HepG2 (cell line): ENCODE measurements around the gene BEAN1. TPM values are rescaled to one million over a fixed set of nuclear protein-coding genes. Genes with fewer than 3 reads are reported as not detected.

Experiments
- ADNP ChIP-seq: sonication (generic); formaldehyde crosslinking; IDR thresholded peaks from 2 replicates; pipeline ENCODE4 v1.4.0; 2020; ENCODE audit warnings: missing genetic modification reagents
- BORCS8-MEF2B ChIP-seq: sonication (generic); formaldehyde crosslinking; IDR thresholded peaks from 2 replicates; pipeline ENCODE4 v1.8.0; 2022; ENCODE audit warnings: mild to moderate bottlenecking, missing genetic modification reagents
- CEBPB ChIP-seq: IDR thresholded peaks from 2 replicates; pipeline ENCODE4 v1.6.1; 2011; ENCODE audit warnings: low read depth, low read length, improper control_type of control experiment, borderline replicate concordance
- GFI1 ChIP-seq: sonication (generic); formaldehyde crosslinking; IDR thresholded peaks from 2 replicates; pipeline ENCODE4 v1.5.0; 2020; ENCODE audit warnings: missing genetic modification reagents, mild to moderate bottlenecking, borderline replicate concordance
- HDAC1 ChIP-seq: sonication (generic); formaldehyde crosslinking; IDR thresholded peaks from 2 replicates; pipeline ENCODE4 v1.5.1; 2020; ENCODE audit warnings: mild to moderate bottlenecking, missing genetic modification reagents
- HNF4G ChIP-seq, 2 experiments: sonication (generic) in 1 of 2; formaldehyde crosslinking in 1 of 2; IDR thresholded peaks; 2 replicates each; pipeline versions ENCODE4 v1.4.0 to v1.6.1; 2011 to 2020; ENCODE audit warnings: borderline replicate concordance in 2 of 2, low read depth in 2 of 2, mild to moderate bottlenecking in 2 of 2, low read length in 1 of 2, missing genetic modification reagents in 1 of 2, moderate library complexity in 1 of 2
- KAT7 ChIP-seq: IDR thresholded peaks from 2 replicates; pipeline ENCODE4 v1.6.1; 2018; ENCODE audit warnings: borderline replicate concordance, missing compliant biosample characterization
- MED1 ChIP-seq: sonication (generic); formaldehyde crosslinking; IDR thresholded peaks from 2 replicates; pipeline ENCODE4 v1.4.0; 2020; ENCODE audit warnings: missing genetic modification reagents
- MIER2 ChIP-seq: IDR thresholded peaks from 2 replicates; pipeline ENCODE4 v1.6.1; 2016; ENCODE audit warnings: missing biosample characterization, missing genetic modification reagents
- MIXL1 ChIP-seq: IDR thresholded peaks from 2 replicates; pipeline ENCODE4 v1.6.1; 2016
- NR2F6 ChIP-seq, 2 experiments: IDR thresholded peaks; 2 replicates each; pipeline ENCODE4 v1.6.1; 2016; ENCODE audit warnings: antibody characterized with exemption in 1 of 2, mild to moderate bottlenecking in 1 of 2
- PHF5A ChIP-seq: IDR thresholded peaks from one replicate; pipeline ENCODE4 v1.6.1; 2018; ENCODE audit warnings: low read depth, missing genetic modification reagents; ENCODE audit not compliant: unreplicated experiment
- POGZ ChIP-seq: sonication (generic); formaldehyde crosslinking; IDR thresholded peaks from 2 replicates; pipeline ENCODE4 v1.4.0; 2020; ENCODE audit warnings: mild to moderate bottlenecking, missing genetic modification reagents
- RCOR2 ChIP-seq: IDR thresholded peaks from 2 replicates; pipeline ENCODE4 v1.6.1; 2016; ENCODE audit warnings: missing biosample characterization, missing genetic modification reagents
- RXRB ChIP-seq: IDR thresholded peaks from 2 replicates; pipeline ENCODE4 v1.6.1; 2016; ENCODE audit warnings: borderline replicate concordance, missing genetic modification reagents, missing compliant biosample characterization
- SOX13 ChIP-seq, 3 experiments: fragments of 450-650 bp in 1 of 3; sonication (generic) in 1 of 3; formaldehyde crosslinking in 1 of 3; IDR thresholded peaks in 2 of 3; conservative IDR thresholded peaks in 1 of 3; 2 replicates each; pipeline versions ENCODE4 v1.5.0 to v1.6.1; 2016 to 2020; ENCODE audit warnings: antibody characterized with exemption in 1 of 3, mild to moderate bottlenecking in 1 of 3, missing compliant biosample characterization in 1 of 3, missing genetic modification reagents in 1 of 3, moderate library complexity in 1 of 3
- TEAD3 ChIP-seq: optimal IDR thresholded peaks from 2 replicates; pipeline ENCODE3; 2016; ENCODE audit warnings: borderline replicate concordance
- TP53 ChIP-seq: sonication (generic); formaldehyde crosslinking; conservative IDR thresholded peaks from 2 replicates; pipeline ENCODE4 v1.4.0; 2020; ENCODE audit warnings: missing genetic modification reagents
- U2AF1 ChIP-seq: fragments of 200-400 bp; formaldehyde crosslinking; optimal IDR thresholded peaks from 2 replicates; pipeline ENCODE3; 2017; ENCODE audit warnings: mild to moderate bottlenecking, low read depth, low read length
- ZBTB38 ChIP-seq: sonication (generic); formaldehyde crosslinking; IDR thresholded peaks from 2 replicates; pipeline ENCODE4 v1.5.1; 2020; ENCODE audit warnings: mild to moderate bottlenecking, missing genetic modification reagents
- ZMYM3 ChIP-seq: sonication (generic); formaldehyde crosslinking; IDR thresholded peaks from 2 replicates; pipeline ENCODE4 v1.5.1; 2020; ENCODE audit warnings: mild to moderate bottlenecking, missing genetic modification reagents
- ZNF121 ChIP-seq: sonication (generic); formaldehyde crosslinking; IDR thresholded peaks from 2 replicates; pipeline ENCODE4 v1.5.0; 2020; ENCODE audit warnings: mild to moderate bottlenecking, missing genetic modification reagents
- ZNF460 ChIP-seq: sonication (generic); formaldehyde crosslinking; IDR thresholded peaks from 2 replicates; pipeline ENCODE4 v1.5.1; 2020; ENCODE audit warnings: missing genetic modification reagents, mild to moderate bottlenecking, borderline replicate concordance
- ZNF619 ChIP-seq: sonication (generic); formaldehyde crosslinking; IDR thresholded peaks from 2 replicates; pipeline ENCODE4 v1.4.0; 2020; ENCODE audit warnings: mild to moderate bottlenecking, missing genetic modification reagents
- ZNF792 ChIP-seq: IDR thresholded peaks from 2 replicates; pipeline ENCODE4 v1.6.1; 2016
- polyA plus RNA-seq, 8 experiments: library from polyadenylated mRNA; depleted of rRNA in 3 of 8; stranded (reverse) in 7 of 8; unstranded in 1 of 8; fragments of >200 nt; fragmentation: Illumina TruSeq in 4 of 8; extraction: Trizol in 4 of 8; gene quantifications; 2 replicates each; pipeline versions ENCODE4 v1.2.1 to v1.2.3, GENCODE V29; 2011 to 2016; ENCODE audit warnings: low read depth in 4 of 8, missing spikeins in 1 of 8, mixed read lengths in 1 of 8; ENCODE audit not compliant: insufficient read depth in 1 of 8
- total RNA-seq, 5 experiments: library from RNA; depleted of rRNA; stranded (reverse); fragments of >200 nt; fragmentation: Illumina TruSeq; extraction: Trizol; gene quantifications; 2 replicates each; pipeline ENCODE4 v1.2.3, GENCODE V29; 2016; ENCODE audit warnings: low read depth in 1 of 5
- TF ChIP-seq, protein P1 (sequence below): sonication (generic); formaldehyde crosslinking; IDR thresholded peaks from 2 replicates; pipeline ENCODE4 v1.4.0; 2020; ENCODE audit warnings: missing genetic modification reagents
- TF ChIP-seq, protein P2 (sequence below): sonication (generic); formaldehyde crosslinking; IDR thresholded peaks from 2 replicates; pipeline ENCODE4 v1.5.0; 2020; ENCODE audit warnings: missing genetic modification reagents

The BEAN1 gene
- total and polyA plus RNA-seq, 2 of the 13 experiments (the other 11 are each of a cell fraction or from before 2014, with no cell fraction given): 0.53 to 1.4 TPM

- TF ChIP-seq HNF4G (IDR thresholded peaks at IDR 0.05; ENCODE audit: borderline replicate concordance, low read depth, low read length): no peak
- peak; percentile 42; the same call in 1 of the 2 replicates for TF ChIP-seq HNF4G (CRISPR knock-in tag; IDR thresholded peaks at IDR 0.05; ENCODE audit: borderline replicate concordance, low read depth)
- TF ChIP-seq, protein P1, sequence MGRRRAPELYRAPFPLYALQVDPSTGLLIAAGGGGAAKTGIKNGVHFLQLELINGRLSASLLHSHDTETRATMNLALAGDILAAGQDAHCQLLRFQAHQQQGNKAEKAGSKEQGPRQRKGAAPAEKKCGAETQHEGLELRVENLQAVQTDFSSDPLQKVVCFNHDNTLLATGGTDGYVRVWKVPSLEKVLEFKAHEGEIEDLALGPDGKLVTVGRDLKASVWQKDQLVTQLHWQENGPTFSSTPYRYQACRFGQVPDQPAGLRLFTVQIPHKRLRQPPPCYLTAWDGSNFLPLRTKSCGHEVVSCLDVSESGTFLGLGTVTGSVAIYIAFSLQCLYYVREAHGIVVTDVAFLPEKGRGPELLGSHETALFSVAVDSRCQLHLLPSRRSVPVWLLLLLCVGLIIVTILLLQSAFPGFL (CRISPR knock-in tag): no peak
- TF ChIP-seq BORCS8-MEF2B (CRISPR knock-in tag): no peak
- TF ChIP-seq MIER2 (CRISPR knock-in tag): no peak
- TF ChIP-seq POGZ (CRISPR knock-in tag): peak; percentile 49; the same call in 1 of the 2 replicates
- 0 out of 2 replicates have a peak, but pooled peaks have one; percentile 18 for TF ChIP-seq ZBTB38
- no peak for TF ChIP-seq SOX13 (IDR thresholded peaks at IDR 0.05)
- TF ChIP-seq SOX13 (CRISPR knock-in tag; conservative IDR thresholded peaks at IDR 0.05 in 1 of 2, IDR thresholded peaks at IDR 0.05 in 1 of 2): peak in 1 of 2 experiments; percentile 73; a peak in 2 of 4 replicates
- TF ChIP-seq MIXL1: 0 out of 2 replicates have a peak, but pooled peaks have one; percentile 56
- TF ChIP-seq MED1: peak; percentile 70
- peak; percentile 37; the same call in 1 of the 2 replicates for TF ChIP-seq ZNF619 (CRISPR knock-in tag)
- peak; percentile 62; the same call in 1 of the 2 replicates for TF ChIP-seq RCOR2 (CRISPR knock-in tag)
- peak; percentile 47; the same call in 1 of the 2 replicates for TF ChIP-seq ZNF792
- TF ChIP-seq, protein P2, sequence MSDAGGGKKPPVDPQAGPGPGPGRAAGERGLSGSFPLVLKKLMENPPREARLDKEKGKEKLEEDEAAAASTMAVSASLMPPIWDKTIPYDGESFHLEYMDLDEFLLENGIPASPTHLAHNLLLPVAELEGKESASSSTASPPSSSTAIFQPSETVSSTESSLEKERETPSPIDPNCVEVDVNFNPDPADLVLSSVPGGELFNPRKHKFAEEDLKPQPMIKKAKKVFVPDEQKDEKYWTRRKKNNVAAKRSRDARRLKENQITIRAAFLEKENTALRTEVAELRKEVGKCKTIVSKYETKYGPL (CRISPR knock-in tag): no peak
- no peak for TF ChIP-seq TP53 (CRISPR knock-in tag)
- no peak for TF ChIP-seq U2AF1
- peak; percentile 73; the same call in 1 of the 2 replicates for TF ChIP-seq KAT7 (CRISPR knock-in tag)
- TF ChIP-seq PHF5A (CRISPR knock-in tag): peak; percentile 80
- TF ChIP-seq CEBPB: peak; percentile 93
- peak; percentile 95 for TF ChIP-seq TEAD3 (CRISPR knock-in tag)
- TF ChIP-seq ZNF121 (CRISPR knock-in tag): peak; percentile 86
- TF ChIP-seq ZMYM3 (CRISPR knock-in tag): peak; percentile 96
- peak; percentile 61; the same call in 1 of the 2 replicates for TF ChIP-seq GFI1 (CRISPR knock-in tag)
- 0 out of 2 replicates have a peak, but pooled peaks have one; percentile 61 for TF ChIP-seq ADNP (CRISPR knock-in tag)
- TF ChIP-seq HDAC1 (CRISPR knock-in tag): peak; percentile 63
- TF ChIP-seq NR2F6 (IDR thresholded peaks at IDR 0.05): 0 out of 2 replicates have a peak, but pooled peaks have one; percentile 7
- TF ChIP-seq NR2F6 (CRISPR knock-in tag; IDR thresholded peaks at IDR 0.05): peak; percentile 60
- TF ChIP-seq RXRB: peak; percentile 66; the same call in 1 of the 2 replicates
- peak; percentile 85 for TF ChIP-seq ZNF460
Measured at GRCh38 chr16:66512272-66513110, 85.4 kb downstream of the BEAN1 start (continued).
